Measurements from ENCODE around the gene CLTA.
"Not testable (repeated sequence)": the region's sequence is repeated elsewhere in the genome, so short reads cannot be mapped to it uniquely, and the experiment has no call there.

Gene CLTA

GRCh38 chr9:36191290-36191645 lies 547 bp downstream of the CLTA start:
- DNase-seq, result no peak

- DNase-seq, result no peak
Observed at GRCh38 chr9:36191686-36192085, 965 bp downstream of the CLTA start.

GRCh38 chr9:36192196-36192595 lies 1.5 kb downstream of the CLTA start:
- no peak for DNase-seq

GRCh38 chr9:36193023-36193422 lies 2.3 kb downstream of the CLTA start:
- DNase-seq, result no peak

GRCh38 chr9:36194326-36195000 lies 3.7 kb downstream of the CLTA start:
- no peak for DNase-seq

GRCh38 chr9:36204906-36205547 lies 14.3 kb downstream of the CLTA start:
- DNase-seq, result no peak

- no peak for DNase-seq
Observed at GRCh38 chr9:36207016-36207415, 16.3 kb downstream of the CLTA start.

- no peak for DNase-seq
Observed at GRCh38 chr9:36207546-36208012, 16.9 kb downstream of the CLTA start.

- DNase-seq, result no peak
Observed at GRCh38 chr9:36208521-36209253, 18.0 kb downstream of the CLTA start.

- DNase-seq, result no peak
Observed at GRCh38 chr9:36210722-36211121, 20.0 kb downstream of the CLTA start.

- DNase-seq, result no peak
Observed at GRCh38 chr9:36211510-36211909, 20.8 kb downstream of the CLTA start.

- no peak for DNase-seq
Observed at GRCh38 chr9:36213387-36213786, 22.7 kb downstream of the CLTA start.

GRCh38 chr9:36213989-36214388 lies 23.3 kb downstream of the CLTA start:
- DNase-seq, result no peak

GRCh38 chr9:36214571-36214970 lies 23.9 kb downstream of the CLTA start:
- DNase-seq, result no peak

GRCh38 chr9:36217256-36217968 lies 26.7 kb downstream of the CLTA start:
- DNase-seq, result no peak

GRCh38 chr9:36218011-36218410 lies 27.3 kb downstream of the CLTA start:
- no peak for DNase-seq

- peak; percentile 73 for DNase-seq
Observed at GRCh38 chr9:36218411-36218901, 27.7 kb downstream of the CLTA start.

- DNase-seq, result no peak
Observed at GRCh38 chr9:36221667-36222066, 30.9 kb downstream of the CLTA start.

GRCh38 chr9:36222449-36222848 lies 31.7 kb downstream of the CLTA start:
- no peak for DNase-seq

GRCh38 chr9:36237230-36237629 lies 46.5 kb downstream of the CLTA start:
- DNase-seq, result no peak

- DNase-seq, result not testable (repeated sequence)
Observed at GRCh38 chr9:36239205-36239604, 48.5 kb downstream of the CLTA start.

- not testable (repeated sequence) for DNase-seq
Observed at GRCh38 chr9:36239675-36240074, 49.0 kb downstream of the CLTA start.

- DNase-seq, result no peak
Observed at GRCh38 chr9:36245906-36246305, 55.2 kb downstream of the CLTA start.

All from MV-4-11 (cell line).